Stomach (tissue), 4 donors: Measurements from ENCODE around the gene QSER1.

ENCODE experiments used
- CTCF ChIP-seq, 7 experiments: fragments of 450-650 bp in 4 of 7; fragments of 200-600 bp in 3 of 7; sonication (generic) in 3 of 7; IDR thresholded peaks; one replicate each; pipeline ENCODE4 v1.5.1; 2016 to 2019; ENCODE audit warnings: antibody characterized with exemption in 7 of 7, control low read depth in 2 of 7, mild to moderate bottlenecking in 1 of 7
- POLR2AphosphoS5 ChIP-seq, 3 donors: sonication (generic); formaldehyde crosslinking; IDR thresholded peaks; one replicate each; pipeline ENCODE4 v1.6.1; 2016; ENCODE audit warnings: antibody characterized with exemption in 3 of 3

- TF ChIP-seq POLR2AphosphoS5 (IDR thresholded peaks at IDR 0.05): no peak
- TF ChIP-seq CTCF (IDR thresholded peaks at IDR 0.05): no peak
Measured at GRCh38 chr11:32985600-32985999, 93.0 kb downstream of the QSER1 start.
